Upper lobe of right lung (tissue), 1 donor: ENCODE measurements around the gene PIGV. TPM values are rescaled to one million over a fixed set of nuclear protein-coding genes. Genes with fewer than 3 reads are reported as not detected.

Experiments used
- ATAC-seq: fragments of 200-7000 bp; cut with Tn5 transposase; one replicate; pipeline ENCODE4 v1.9.1; 2020; ENCODE audit warnings: mild to moderate bottlenecking, moderate library complexity
- DNase-seq: peaks from one replicate; pipeline ENCODE4 v3.0.0-alpha.2; 2020
- H3K27ac ChIP-seq: fragments of 200-600 bp; one replicate; pipeline ENCODE4 v1.8.0; 2022
- H3K27me3 ChIP-seq: fragments of 200-600 bp; one replicate; pipeline ENCODE4 v1.8.0; 2022; ENCODE audit warnings: mild to moderate bottlenecking
- H3K36me3 ChIP-seq: fragments of 200-600 bp; one replicate; pipeline ENCODE4 v1.8.0; 2022
- H3K4me1 ChIP-seq: fragments of 200-600 bp; one replicate; pipeline ENCODE4 v1.8.0; 2022
- H3K4me3 ChIP-seq: fragments of 200-600 bp; one replicate; pipeline ENCODE4 v1.8.0; 2022; ENCODE audit warnings: mild to moderate bottlenecking
- H3K9me3 ChIP-seq: fragments of 200-600 bp; one replicate; pipeline ENCODE4 v1.8.0; 2022
- intact Hi-C: fragments of 100-400 bp; cut with DNase I; formaldehyde crosslinking; loops from one replicate; pipeline ENCODE4 v1.11.0; 2022
- total RNA-seq: library from RNA; stranded (reverse); fragmentation: NEBNext Ultra II Directional; extraction: Animal tissue kit (Norgen Biotek cat#: 25700); gene quantifications from one replicate; pipeline ENCODE4 v1.2.1, GENCODE V29; 2021
- TF ChIP-seq, protein P1 (sequence below): fragments of 200-600 bp; IDR thresholded peaks from one replicate; pipeline ENCODE4 v1.8.0; 2022; ENCODE audit warnings: antibody characterized with exemption
- donor health status: DM: no; HTN: yes; CAD: no; lungs with severe emphysema.

The PIGV gene
- total RNA-seq, 1 donor from 2014 or later, result 16.7 TPM

DNA sequence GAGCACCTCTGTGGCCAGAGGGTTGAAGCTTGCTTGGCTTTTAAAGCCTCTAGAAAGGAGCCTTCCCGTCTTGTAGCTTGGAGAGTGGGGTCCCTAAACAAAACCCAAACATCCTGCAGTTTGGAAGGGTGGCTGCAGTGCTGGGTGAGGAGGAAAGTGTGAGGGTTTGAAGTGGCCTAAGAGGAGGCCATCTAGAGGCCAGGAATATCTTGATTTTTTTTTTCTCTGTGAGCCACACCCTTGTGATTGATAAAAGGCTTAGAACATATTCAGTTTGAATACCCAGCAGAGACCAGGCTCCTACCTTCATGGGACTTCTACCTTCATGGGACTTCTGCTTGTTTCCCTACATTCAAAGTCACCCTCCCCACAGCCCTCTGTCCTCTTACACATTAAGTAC, 37.3 kb upstream of the PIGV start:
- intact Hi-C loops, result no loop called here
- H3K9me3 ChIP-seq, result no peaks in the 10 kb centered on the region
- H3K4me3 ChIP-seq, result no peak overlapping the region
- H3K36me3 ChIP-seq, result peaks cover 51% of the 10 kb centered on the region
- H3K27me3 ChIP-seq, result no peaks in the 10 kb centered on the region
- DNase-seq (no peak), ATAC-seq (no peak)
- TF ChIP-seq, protein P1, sequence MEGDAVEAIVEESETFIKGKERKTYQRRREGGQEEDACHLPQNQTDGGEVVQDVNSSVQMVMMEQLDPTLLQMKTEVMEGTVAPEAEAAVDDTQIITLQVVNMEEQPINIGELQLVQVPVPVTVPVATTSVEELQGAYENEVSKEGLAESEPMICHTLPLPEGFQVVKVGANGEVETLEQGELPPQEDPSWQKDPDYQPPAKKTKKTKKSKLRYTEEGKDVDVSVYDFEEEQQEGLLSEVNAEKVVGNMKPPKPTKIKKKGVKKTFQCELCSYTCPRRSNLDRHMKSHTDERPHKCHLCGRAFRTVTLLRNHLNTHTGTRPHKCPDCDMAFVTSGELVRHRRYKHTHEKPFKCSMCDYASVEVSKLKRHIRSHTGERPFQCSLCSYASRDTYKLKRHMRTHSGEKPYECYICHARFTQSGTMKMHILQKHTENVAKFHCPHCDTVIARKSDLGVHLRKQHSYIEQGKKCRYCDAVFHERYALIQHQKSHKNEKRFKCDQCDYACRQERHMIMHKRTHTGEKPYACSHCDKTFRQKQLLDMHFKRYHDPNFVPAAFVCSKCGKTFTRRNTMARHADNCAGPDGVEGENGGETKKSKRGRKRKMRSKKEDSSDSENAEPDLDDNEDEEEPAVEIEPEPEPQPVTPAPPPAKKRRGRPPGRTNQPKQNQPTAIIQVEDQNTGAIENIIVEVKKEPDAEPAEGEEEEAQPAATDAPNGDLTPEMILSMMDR, result no peak
- peaks cover 46% of the 10 kb centered on the region for H3K4me1 ChIP-seq
- H3K27ac ChIP-seq, result no peak overlapping the region

DNA sequence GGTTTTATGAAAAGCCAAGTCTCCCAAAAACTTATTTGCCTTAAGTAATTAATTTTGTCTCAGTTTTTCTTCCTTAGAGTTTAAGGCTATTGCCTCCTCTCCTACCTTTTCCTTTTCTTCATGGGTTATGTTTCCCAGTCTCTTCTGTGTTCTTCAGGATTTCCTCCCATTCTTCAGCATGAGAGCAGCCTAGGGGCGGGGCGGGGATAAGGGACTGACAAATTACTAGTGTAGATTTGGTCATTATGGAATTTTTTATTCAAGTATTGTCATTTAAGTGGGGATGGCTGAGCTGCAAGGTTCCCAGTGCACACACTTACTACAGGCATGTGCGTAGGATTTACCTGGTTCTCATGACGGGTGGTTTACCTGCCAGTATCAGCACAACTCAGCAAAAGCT, 35.2 kb upstream of the PIGV start:
- ATAC-seq, result no peak
- peaks cover 38% of the 10 kb centered on the region for H3K36me3 ChIP-seq
- no peak for DNase-seq
- H3K27ac ChIP-seq, result peak overlapping the region; percentile 58
- H3K4me3 ChIP-seq, result no peak overlapping the region
- intact Hi-C loops, result no loop called here
- no peaks in the 10 kb centered on the region for H3K9me3 ChIP-seq
- TF ChIP-seq, protein P1, result no peak
- H3K4me1 ChIP-seq, result peaks cover 40% of the 10 kb centered on the region
- no peaks in the 10 kb centered on the region for H3K27me3 ChIP-seq

DNA sequence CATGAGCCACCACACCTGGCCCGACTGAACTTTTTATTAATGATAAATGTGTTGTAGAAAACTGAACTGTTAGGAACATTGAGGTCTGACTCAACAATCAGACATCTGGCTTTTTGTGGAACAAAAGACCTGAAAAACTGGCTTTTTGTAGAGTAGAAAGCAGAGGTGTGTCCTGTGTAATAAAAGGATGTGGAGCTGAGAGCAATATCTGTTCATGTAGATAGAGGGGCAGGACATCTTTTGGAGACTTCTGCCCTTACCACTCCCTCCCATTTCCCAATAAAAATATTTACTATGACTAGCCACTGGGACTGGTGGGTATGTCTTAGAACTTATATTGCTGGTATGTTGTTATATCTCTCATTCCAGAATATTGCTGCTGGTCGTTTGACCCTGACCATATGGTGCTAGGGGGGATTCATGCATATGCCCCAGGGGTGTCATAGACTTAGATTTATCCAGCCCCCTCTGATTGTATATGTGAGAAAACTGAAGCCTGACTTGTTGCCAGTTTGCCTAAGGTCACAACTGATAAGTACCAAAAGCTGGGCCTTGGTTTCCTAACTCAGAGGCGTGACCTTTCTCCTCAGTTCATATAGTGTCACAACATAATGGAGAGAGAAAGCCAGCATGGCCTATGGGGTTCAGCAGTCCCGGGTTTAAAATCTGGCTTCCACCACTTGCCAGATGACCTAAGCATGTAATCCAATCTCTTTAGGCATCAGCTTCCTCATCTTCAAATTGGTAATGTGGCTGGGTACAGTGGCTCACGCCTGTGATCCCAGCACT, 33.5 kb upstream of the PIGV start:
- TF ChIP-seq, protein P1, result no peak
- no peak for DNase-seq
- no peaks in the 10 kb centered on the region for H3K27me3 ChIP-seq
- peaks cover 52% of the 10 kb centered on the region for H3K36me3 ChIP-seq
- ATAC-seq, result no peak
- H3K27ac ChIP-seq, result no peak overlapping the region
- H3K4me3 ChIP-seq, result no peak overlapping the region
- H3K4me1 ChIP-seq, result peaks cover 34% of the 10 kb centered on the region
- intact Hi-C loops, result no loop called here
- no peaks in the 10 kb centered on the region for H3K9me3 ChIP-seq

DNA sequence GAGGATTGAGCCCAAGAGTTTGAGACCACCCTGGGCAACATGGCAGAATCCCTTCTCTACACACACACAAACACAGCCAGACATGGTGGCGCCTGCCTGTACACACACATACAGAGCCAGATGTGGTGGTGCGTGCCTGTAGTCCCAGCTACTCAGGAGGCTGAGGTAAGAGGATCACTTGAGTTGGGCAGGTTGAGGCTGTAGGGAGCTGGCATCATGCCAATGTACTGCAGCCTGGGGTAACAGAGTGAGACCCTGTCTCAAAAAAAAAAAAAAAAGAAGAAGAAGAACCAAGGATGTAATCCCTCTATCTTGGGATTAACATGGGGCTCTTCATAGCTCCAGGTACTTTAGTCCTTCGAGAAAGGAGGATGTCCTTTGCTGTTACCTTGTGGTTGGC, 29.4 kb upstream of the PIGV start:
- peaks cover 5% of the 10 kb centered on the region for H3K4me1 ChIP-seq
- no peak overlapping the region for H3K27ac ChIP-seq
- TF ChIP-seq, protein P1, result no peak
- no peaks in the 10 kb centered on the region for H3K27me3 ChIP-seq
- no peaks in the 10 kb centered on the region for H3K9me3 ChIP-seq
- H3K36me3 ChIP-seq, result peaks cover 53% of the 10 kb centered on the region
- DNase-seq (no peak), ATAC-seq (no peak)
- no peak overlapping the region for H3K4me3 ChIP-seq
- intact Hi-C loops, result no loop called here

DNA sequence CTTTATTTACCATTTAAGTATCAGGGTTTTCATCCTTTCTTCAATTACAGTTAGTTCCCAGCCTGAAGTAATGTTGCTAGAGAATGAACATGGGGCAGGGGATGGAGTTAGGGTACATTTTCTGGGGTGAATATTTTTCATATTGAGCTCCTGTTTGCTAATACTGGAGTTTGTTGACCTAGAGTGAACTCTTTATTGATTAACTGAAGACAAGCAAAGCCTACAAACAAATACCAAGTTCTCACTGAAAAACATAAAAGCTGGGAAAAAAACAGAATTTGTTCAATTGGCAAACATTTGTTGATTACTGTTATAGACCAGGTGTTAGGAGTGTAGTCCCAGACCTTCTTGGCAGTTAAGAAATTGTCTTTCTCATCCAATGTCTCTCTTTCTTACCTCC, 28.2 kb upstream of the PIGV start:
- Histone ChIP-seq H3K9me3 (no peaks in the 10 kb centered on the region), H3K36me3 (peaks cover 61% of the 10 kb centered on the region), H3K4me1 (no peaks in the 10 kb centered on the region), H3K4me3 (no peak overlapping the region), H3K27ac (no peak overlapping the region), H3K27me3 (no peaks in the 10 kb centered on the region)
- TF ChIP-seq, protein P1, result no peak
- ATAC-seq (no peak), DNase-seq (no peak)
- intact Hi-C loops, result no loop called here
